HL-60/S4 treated with phorbol 12-myristate 13-acetate at 8.2 ng/mL for 4 days and 3 days (cell line): ENCODE measurements around the gene PALS2.

ENCODE experiments used
- in situ Hi-C: fragments of 300-500 bp; cut with MboI; formaldehyde crosslinking; loops from 2 replicates; pipeline ENCODE4 v1.15.0; 2022; ENCODE audit warnings: low sequenced_read_pairs

PALS2 gene

GRCh38 chr7:24572997-24573553 lies at the start of gene PALS2:
TSS of gene PALS2 (plus strand) at chr7:24573452. CDS start at chr7:24623668, 50,216 bp downstream.
- in situ Hi-C loops = no loop called here

GRCh38 chr7:24531255-24531654 lies 42.0 kb upstream of the PALS2 start:
- in situ Hi-C loops = no loop called here

DNA sequence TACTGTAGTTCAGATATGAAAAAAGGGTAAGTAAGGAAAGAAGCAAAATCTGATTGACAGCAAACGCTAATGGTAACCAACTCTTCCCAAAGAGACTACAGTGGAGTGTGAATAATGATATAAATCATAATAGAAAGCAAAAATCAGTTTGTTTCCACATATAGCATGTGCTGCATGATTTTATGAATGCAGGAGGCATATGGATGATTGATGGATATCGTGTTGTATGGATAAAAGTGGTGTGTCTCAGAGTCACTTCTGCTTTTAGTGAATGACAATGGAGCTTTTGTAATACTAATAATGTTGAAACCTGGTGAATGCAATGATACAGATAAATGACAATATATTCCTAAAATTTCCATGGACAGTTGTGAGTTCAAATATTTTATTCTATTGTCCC lies 36.6 kb upstream of the PALS2 start:
- in situ Hi-C loops = no loop called here

DNA sequence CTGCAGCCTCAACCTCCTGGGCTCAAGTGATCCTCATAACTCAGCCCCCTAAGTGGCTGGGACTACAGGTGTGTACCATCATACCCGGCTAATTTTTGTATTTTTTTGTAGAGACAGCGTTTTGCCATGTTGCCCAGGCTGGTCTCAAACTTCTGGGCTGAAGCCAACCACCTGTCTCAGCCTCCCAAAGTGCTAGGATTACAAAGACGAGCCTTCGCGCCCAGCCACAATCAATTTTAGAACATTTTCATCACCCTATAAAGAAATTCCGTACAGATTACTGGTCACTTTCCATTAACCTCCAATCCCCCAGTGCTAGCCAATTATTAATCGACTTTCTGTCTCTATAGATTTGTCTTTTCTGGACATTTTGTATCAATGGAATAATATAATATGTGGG lies 32.3 kb upstream of the PALS2 start:
- in situ Hi-C loops = no loop called here

DNA sequence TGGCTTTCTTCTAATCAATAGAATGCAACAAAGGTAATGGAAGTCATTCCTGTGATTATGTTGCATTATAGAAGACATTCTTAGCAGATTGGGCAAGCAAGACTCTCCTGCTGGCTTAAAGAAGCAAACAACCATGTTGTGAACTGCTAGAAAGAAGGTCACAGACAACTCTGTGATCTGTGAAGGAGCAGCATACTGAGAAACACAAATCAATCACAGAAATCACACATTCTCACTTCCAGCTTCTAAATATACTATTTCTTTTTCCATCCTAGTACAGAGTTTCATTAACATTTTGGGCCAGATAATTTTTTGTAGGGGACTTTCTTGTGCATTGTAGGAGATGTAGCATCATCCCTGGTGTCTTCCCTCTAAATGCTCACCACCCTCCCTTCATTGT lies 28.0 kb upstream of the PALS2 start:
- in situ Hi-C loops = no loop called here

- in situ Hi-C loops = no loop called here
These were observed 24.9 kb upstream of the PALS2 start for GRCh38 chr7:24548390-24548789.

DNA sequence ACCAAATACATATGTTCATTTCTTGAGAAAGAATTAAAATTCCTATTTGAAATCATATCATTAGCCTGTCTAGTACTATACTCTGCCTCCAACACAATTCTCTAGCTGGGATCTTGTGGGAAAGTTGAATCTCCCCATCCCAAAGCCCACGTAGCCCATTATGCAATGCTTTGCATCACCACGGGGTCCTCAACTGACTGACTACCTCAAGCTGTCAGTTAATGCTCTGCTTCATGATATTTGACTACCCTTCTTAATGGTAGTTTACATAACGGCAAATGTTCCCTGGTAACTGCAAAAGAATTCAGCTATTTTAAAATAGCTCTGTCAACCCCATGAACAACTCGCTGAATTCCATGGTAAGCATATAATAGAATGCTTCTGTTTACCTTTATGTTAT lies 23.3 kb upstream of the PALS2 start:
- in situ Hi-C loops = no loop called here

GRCh38 chr7:24555184-24555583 lies 18.1 kb upstream of the PALS2 start:
- in situ Hi-C loops = no loop called here

DNA sequence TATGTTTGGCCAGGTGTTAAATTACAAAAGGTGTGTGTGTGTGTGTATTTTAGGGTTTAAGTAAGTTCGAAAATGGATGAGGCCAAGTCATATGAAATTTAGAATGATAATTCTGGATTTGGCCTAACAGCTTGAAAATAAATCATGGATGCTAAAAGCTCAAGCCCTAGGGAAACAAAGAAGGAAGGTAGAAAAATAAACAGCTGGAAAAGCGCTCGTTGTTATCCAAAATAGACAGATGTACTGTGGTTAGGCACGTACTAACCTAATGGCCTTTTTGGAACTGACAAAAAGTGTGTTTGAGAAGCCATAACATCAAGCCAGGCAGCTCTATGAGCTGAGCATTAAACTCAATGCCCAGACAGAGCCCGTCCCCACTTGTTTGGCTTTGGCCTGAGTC lies 17.5 kb upstream of the PALS2 start:
- in situ Hi-C loops = no loop called here

GRCh38 chr7:24560772-24561171 lies 12.5 kb upstream of the PALS2 start:
- in situ Hi-C loops = no loop called here

- in situ Hi-C loops = no loop called here
These were observed 7.0 kb upstream of the PALS2 start for GRCh38 chr7:24566274-24566673.

- in situ Hi-C loops = no loop called here
These were observed 2.3 kb upstream of the PALS2 start for GRCh38 chr7:24570983-24571382.

DNA sequence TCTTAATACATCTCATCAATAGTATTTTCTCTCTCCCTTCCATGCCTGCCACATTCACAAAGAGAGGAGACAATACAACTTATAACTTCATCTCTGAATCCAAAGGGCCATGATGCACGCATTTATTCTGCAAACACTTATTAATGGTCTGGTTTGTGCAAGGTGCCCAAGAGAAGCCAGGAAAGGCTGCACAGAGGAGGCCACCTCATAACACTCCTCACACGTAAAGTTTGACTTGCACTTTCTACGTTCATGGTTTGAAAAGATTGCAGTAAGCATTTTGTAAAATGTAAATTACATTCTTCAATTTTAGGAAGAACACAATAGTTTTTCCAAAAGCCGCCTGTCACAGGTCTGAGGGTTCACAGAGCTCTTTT lies 1.2 kb upstream of the PALS2 start:
- in situ Hi-C loops = no loop called here

DNA sequence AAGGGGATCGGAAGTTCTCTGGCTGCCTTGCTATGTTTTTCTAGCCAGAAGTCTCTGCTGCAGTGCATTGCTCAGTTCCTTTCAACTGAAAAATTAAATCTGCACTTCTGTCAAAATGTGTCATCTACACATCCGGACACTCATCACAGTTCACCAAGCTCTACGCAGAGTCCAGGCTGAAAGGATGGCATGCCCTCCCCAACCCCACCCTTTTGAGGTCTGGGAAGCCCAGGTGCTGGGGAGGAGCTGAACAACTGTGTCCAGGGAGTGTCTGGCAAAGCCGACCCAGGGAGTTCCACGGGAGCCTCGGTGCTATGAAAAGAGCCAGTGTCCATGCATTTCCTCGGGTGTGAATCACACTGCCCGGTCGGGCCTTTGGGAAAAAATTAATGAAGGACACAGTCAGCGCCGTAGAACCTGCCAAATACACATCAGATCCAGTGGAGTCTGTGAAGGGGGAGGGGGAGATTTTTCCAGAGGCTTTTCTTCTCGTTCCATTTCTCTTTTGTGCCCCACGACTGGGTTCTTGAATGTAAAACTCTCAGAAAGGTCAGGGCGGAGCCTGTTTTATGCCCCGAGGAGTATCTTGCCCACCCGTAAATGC lies 757 bp upstream of the PALS2 start:
- in situ Hi-C loops = no loop called here

- in situ Hi-C loops = no loop called here
These were observed 494 bp downstream of the PALS2 start for GRCh38 chr7:24573554-24574338.

- in situ Hi-C loops = no loop called here
These were observed 1.1 kb downstream of the PALS2 start for GRCh38 chr7:24574386-24574785.

DNA sequence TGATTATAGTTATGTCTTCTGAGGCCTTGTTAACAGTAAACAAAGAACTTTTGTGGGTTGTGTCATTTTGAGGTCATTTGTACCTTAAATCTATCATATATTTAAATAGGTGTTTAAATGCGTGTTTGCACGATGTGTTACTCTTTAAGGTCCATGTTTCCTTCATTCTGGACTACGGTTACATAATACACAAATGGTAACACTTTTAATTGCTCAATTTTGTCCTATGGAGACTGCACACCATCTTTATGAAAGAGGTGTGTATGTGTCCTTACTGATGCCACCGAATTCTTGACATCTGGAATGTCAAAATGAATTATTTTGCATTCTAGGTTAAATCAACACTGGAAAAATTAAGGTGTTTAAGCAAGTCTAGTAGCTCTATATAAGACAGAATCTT lies 1.7 kb downstream of the PALS2 start:
- in situ Hi-C loops = no loop called here

DNA sequence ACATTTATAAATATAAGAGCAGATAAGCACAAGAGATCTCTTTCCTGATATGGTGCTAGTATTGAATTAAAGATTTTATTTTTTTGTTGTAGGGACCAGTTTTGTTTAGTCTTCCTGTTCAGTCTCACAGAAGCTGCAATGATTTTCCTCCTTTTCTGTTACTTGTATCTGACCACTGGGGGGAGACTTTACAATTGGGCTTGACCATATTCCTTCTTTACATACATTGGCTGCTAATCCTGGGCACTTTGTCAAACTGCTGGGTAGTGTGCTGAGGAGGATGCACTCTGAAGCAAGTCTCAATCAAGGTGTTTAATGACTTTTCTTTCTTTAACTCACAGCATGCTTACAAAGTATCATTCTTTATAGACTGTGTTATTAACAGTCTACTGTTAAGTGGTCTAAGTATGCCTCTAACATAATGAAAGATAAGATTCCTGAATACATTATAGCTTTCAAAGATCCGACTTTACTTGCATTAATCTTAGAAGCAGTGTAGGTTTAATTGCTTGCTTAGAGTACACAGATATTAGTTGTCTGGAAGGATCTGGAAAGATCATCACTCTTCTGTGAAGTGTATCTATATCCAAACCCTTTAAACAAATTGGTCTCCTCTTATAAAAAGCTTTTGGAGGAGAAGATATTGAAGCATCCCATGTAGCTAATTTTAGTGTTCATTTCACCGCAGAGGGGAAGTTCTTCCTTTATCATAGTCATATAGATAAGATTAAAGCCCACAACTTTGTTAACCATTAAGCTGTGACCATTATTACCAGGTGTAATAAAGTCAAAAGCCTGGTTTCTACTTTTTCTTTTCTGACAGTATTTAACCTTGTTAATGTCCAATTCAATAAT lies 3.1 kb downstream of the PALS2 start:
- in situ Hi-C loops = no loop called here

DNA sequence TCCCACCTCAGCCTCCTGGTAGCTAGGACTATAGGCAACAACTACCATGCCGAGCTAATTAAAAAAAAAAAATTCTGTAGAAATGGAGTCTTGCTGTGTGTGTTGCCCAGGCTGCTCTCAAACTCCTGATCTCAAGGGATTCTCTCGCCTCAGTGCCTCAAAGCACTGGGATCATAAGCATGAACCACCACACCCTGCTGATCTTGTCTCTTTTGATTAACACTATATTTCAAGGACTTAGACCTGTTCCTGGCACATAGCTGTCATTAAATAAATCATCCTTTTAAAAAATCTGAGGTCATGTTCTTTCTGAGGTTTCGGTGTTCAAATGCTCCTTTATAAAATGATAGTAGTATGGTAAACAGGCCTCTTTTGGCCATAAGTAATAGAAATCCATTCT lies 4.8 kb downstream of the PALS2 start:
- in situ Hi-C loops = no loop called here

- in situ Hi-C loops = no loop called here
These were observed 7.2 kb downstream of the PALS2 start for GRCh38 chr7:24580283-24580946.

- in situ Hi-C loops = no loop called here
These were observed 8.9 kb downstream of the PALS2 start for GRCh38 chr7:24582166-24582565.
